ENCODE data around the gene USP35.

USP35 gene

GRCh38 chr11:78241475-78241874 is 52.8 kb downstream of the USP35 start:
- DNase-seq = no peak

GRCh38 chr11:78244080-78244479 is 55.4 kb downstream of the USP35 start:
- no peak for DNase-seq

- DNase-seq = no peak
Measured at GRCh38 chr11:78244546-78245255, 56.0 kb downstream of the USP35 start.

- no peak for DNase-seq
Measured at GRCh38 chr11:78248191-78248590, 59.5 kb downstream of the USP35 start.

- no peak for DNase-seq
Measured at GRCh38 chr11:78248903-78249302, 60.2 kb downstream of the USP35 start.

GRCh38 chr11:78250099-78250498 is 61.4 kb downstream of the USP35 start:
- DNase-seq = no peak

- no peak for DNase-seq
Measured at GRCh38 chr11:78251083-78251775, 62.5 kb downstream of the USP35 start.

- DNase-seq = no peak
Measured at GRCh38 chr11:78253797-78254196, 65.1 kb downstream of the USP35 start.

- DNase-seq = no peak
Measured at GRCh38 chr11:78254268-78254667, 65.5 kb downstream of the USP35 start.

GRCh38 chr11:78255919-78256318 is 67.2 kb downstream of the USP35 start:
- no peak for DNase-seq

- no peak for DNase-seq
Measured at GRCh38 chr11:78256962-78257361, 68.2 kb downstream of the USP35 start.

- DNase-seq = no peak
Measured at GRCh38 chr11:78257654-78258053, 68.9 kb downstream of the USP35 start.

- DNase-seq = no peak
Measured at GRCh38 chr11:78259777-78260487, 71.2 kb downstream of the USP35 start.

- no peak for DNase-seq
Measured at GRCh38 chr11:78261367-78261766, 72.6 kb downstream of the USP35 start.

GRCh38 chr11:78261828-78262227 is 73.1 kb downstream of the USP35 start:
- no peak for DNase-seq

- no peak for DNase-seq
Measured at GRCh38 chr11:78262238-78262637, 73.5 kb downstream of the USP35 start.

- DNase-seq = no peak
Measured at GRCh38 chr11:78262691-78263090, 74.0 kb downstream of the USP35 start.

All from activated effector memory CD4-positive, alpha-beta T cell treated with Interleukin-2 at 50 U/mL for 16 hours (primary cell).